WTC11 (cell line): Measurements from ENCODE around the gene TYROBP.

ENCODE experiments used
- RORB ChIP-seq: fragments of 250-450 bp; sonication (Bioruptor Pico); IDR thresholded peaks from 2 replicates; pipeline ENCODE4 v1.9.0; 2021; ENCODE audit warnings: mild to moderate bottlenecking
- TF ChIP-seq, protein P1 (sequence below): fragments of 200-600 bp; IDR thresholded peaks from 2 replicates; pipeline ENCODE4 v1.8.0; 2022; ENCODE audit warnings: antibody characterized with exemption
- TF ChIP-seq, protein P2 (sequence below): sonication (generic); formaldehyde crosslinking; IDR thresholded peaks from 2 replicates; pipeline ENCODE4 v1.8.0; 2022; ENCODE audit warnings: mild to moderate bottlenecking, missing genetic modification reagents

DNA sequence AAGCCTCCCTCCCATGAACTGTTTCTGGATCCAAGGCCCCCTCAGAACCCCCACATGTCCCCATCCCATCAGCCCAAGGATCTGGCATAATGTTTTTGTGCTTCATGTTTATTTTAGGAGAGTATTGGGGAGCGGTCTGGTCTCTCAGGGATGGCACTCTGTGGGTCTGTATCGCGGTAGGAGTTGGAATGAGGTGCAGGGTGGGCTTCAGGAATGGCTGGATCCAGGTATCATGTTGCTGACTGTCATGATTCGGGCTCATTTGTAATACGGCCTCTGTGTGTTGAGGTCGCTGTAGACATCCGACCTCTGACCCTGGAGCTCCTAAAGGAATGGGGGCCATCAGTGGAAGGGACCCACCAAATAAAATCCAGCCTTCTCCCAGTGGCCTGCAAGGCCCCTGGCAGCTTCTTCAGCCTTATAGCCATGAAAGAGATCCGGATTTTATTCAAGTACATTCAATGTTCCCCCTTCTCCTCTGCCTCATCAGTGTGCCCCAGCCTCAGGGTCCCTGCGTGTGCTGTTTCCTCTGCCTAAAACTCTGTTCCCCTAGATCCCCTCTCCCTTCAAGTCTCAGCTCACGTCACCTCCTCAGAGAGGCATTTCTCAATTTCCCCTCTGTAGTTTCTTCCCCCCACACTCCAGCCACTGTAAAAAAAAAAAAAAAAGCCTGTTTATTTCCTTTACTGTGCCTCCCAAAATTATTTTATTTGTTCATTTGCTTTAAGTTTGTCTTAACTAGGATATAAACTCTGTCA, 3.6 kb downstream of the TYROBP start:
- TF ChIP-seq, protein P1, sequence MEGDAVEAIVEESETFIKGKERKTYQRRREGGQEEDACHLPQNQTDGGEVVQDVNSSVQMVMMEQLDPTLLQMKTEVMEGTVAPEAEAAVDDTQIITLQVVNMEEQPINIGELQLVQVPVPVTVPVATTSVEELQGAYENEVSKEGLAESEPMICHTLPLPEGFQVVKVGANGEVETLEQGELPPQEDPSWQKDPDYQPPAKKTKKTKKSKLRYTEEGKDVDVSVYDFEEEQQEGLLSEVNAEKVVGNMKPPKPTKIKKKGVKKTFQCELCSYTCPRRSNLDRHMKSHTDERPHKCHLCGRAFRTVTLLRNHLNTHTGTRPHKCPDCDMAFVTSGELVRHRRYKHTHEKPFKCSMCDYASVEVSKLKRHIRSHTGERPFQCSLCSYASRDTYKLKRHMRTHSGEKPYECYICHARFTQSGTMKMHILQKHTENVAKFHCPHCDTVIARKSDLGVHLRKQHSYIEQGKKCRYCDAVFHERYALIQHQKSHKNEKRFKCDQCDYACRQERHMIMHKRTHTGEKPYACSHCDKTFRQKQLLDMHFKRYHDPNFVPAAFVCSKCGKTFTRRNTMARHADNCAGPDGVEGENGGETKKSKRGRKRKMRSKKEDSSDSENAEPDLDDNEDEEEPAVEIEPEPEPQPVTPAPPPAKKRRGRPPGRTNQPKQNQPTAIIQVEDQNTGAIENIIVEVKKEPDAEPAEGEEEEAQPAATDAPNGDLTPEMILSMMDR: no peak
- TF ChIP-seq, protein P2, sequence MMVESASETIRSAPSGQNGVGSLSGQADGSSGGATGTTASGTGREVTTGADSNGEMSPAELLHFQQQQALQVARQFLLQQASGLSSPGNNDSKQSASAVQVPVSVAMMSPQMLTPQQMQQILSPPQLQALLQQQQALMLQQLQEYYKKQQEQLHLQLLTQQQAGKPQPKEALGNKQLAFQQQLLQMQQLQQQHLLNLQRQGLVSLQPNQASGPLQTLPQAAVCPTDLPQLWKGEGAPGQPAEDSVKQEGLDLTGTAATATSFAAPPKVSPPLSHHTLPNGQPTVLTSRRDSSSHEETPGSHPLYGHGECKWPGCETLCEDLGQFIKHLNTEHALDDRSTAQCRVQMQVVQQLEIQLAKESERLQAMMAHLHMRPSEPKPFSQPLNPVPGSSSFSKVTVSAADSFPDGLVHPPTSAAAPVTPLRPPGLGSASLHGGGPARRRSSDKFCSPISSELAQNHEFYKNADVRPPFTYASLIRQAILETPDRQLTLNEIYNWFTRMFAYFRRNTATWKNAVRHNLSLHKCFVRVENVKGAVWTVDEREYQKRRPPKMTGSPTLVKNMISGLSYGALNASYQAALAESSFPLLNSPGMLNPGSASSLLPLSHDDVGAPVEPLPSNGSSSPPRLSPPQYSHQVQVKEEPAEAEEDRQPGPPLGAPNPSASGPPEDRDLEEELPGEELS (CRISPR knock-in tag): no peak
- TF ChIP-seq RORB (CRISPR knock-in tag): no peak
